Calu3 (cell line): ENCODE results near the gene MAGEF1. TPM values are rescaled to one million over a fixed set of nuclear protein-coding genes. Genes with fewer than 3 reads are reported as not detected.

Source experiments
- BruUV-seq: library from RNA; stranded (reverse); fragments of 400-500 nt; replicated peaks from 2 replicates; lab custom pipeline; 2021; lab: Mats Ljungman, UMichigan
- CTCF ChIA-PET: fragments of 300-600 bp; sonication (Branson Sonifier 250); formaldehyde crosslinking; loops from one replicate; lab custom pipeline; 2022; ENCODE audit warnings: antibody characterized with exemption; lab: Charles Lee
- DNase-seq: peaks from one replicate; pipeline ENCODE4 v3.0.0; 2022
- H3K27ac Mint-ChIP-seq: one replicate; pipeline ENCODE4 v1.8.0; 2022; ENCODE audit warnings: mixed read lengths; ENCODE audit not compliant: unreplicated experiment
- H3K27me3 Mint-ChIP-seq: one replicate; pipeline ENCODE4 v1.8.0; 2022; ENCODE audit warnings: mixed read lengths; ENCODE audit not compliant: unreplicated experiment
- H3K36me3 Mint-ChIP-seq: one replicate; pipeline ENCODE4 v1.8.0; 2022; ENCODE audit warnings: mild to moderate bottlenecking, moderate library complexity, mixed read lengths; ENCODE audit not compliant: insufficient read depth, unreplicated experiment
- H3K4me1 Mint-ChIP-seq: one replicate; pipeline ENCODE4 v1.8.0; 2022; ENCODE audit warnings: mild to moderate bottlenecking, low read depth, mixed read lengths; ENCODE audit not compliant: unreplicated experiment
- H3K4me3 Mint-ChIP-seq: one replicate; pipeline ENCODE4 v1.8.0; 2022; ENCODE audit warnings: mild to moderate bottlenecking, low read depth, moderate library complexity, mixed read lengths; ENCODE audit not compliant: unreplicated experiment
- H3K9me3 Mint-ChIP-seq: one replicate; pipeline ENCODE4 v1.8.0; 2022; ENCODE audit warnings: low read depth, mixed read lengths; ENCODE audit not compliant: unreplicated experiment
- CTCF ChIP-seq: fragments of 200-600 bp; IDR thresholded peaks from one replicate; pipeline ENCODE4 v1.8.0; 2022; ENCODE audit warnings: antibody characterized with exemption; ENCODE audit not compliant: unreplicated experiment
- intact Hi-C: fragments of 100-400 bp; cut with micrococcal nuclease; formaldehyde crosslinking; loops from one replicate; pipeline ENCODE4 v1.10.0; 2022; ENCODE audit not compliant: unreplicated experiment
- total RNA-seq: library from RNA; stranded (reverse); gene quantifications from 2 replicates; pipeline ENCODE4 v1.2.3, GENCODE V29; 2022

MAGEF1 gene
- total RNA-seq, 1 experiment from 2014 or later = 57.9 TPM

GRCh38 chr3:184679056-184679816 is 32.6 kb downstream of the MAGEF1 start:
- DNase-seq = no peak
- Mint-ChIP-seq H3K4me1 (no peaks in the 10 kb centered on the region), H3K9me3 (no peaks in the 10 kb centered on the region), H3K27ac (no peak overlapping the region), H3K4me3 (no peak overlapping the region), H3K27me3 (peaks cover 76% of the 10 kb centered on the region), H3K36me3 (no peaks in the 10 kb centered on the region)
- CTCF ChIA-PET = interaction anchor here (1.2 kb wide), 1 partner anchor 118 kb away, joined by 3 read pairs; the partner anchor contains the start of gene EPHB3
- no peak for TF ChIP-seq CTCF
- no TSS peak for BruUV-seq
- intact Hi-C loops = no loop called here

GRCh38 chr3:184678317-184679055 is 33.4 kb downstream of the MAGEF1 start:
- TF ChIP-seq CTCF = no peak
- DNase-seq = no peak
- BruUV-seq = no TSS peak
- Mint-ChIP-seq H3K9me3 (no peaks in the 10 kb centered on the region), H3K27ac (no peak overlapping the region), H3K36me3 (no peaks in the 10 kb centered on the region), H3K4me3 (no peak overlapping the region), H3K4me1 (no peaks in the 10 kb centered on the region), H3K27me3 (peaks cover 76% of the 10 kb centered on the region)
- intact Hi-C loops = no loop called here
- CTCF ChIA-PET = interaction anchor here (0.6 kb wide), 1 partner anchor 19 kb away, joined by 3 read pairs; no protein-coding TSS in a partner anchor

- intact Hi-C loops = no loop called here
- no TSS peak for BruUV-seq
- no peak overlapping the region for H3K4me3 Mint-ChIP-seq
- H3K27ac Mint-ChIP-seq = no peak overlapping the region
- DNase-seq = no peak
- H3K27me3 Mint-ChIP-seq = peaks cover 82% of the 10 kb centered on the region
- TF ChIP-seq CTCF = no peak
- H3K36me3 Mint-ChIP-seq = no peaks in the 10 kb centered on the region
- CTCF ChIA-PET = interaction anchor here (0.6 kb wide), 1 partner anchor 20 kb away, joined by 3 read pairs; no protein-coding TSS in a partner anchor
- no peaks in the 10 kb centered on the region for H3K9me3 Mint-ChIP-seq
- no peaks in the 10 kb centered on the region for H3K4me1 Mint-ChIP-seq
Measured at GRCh38 chr3:184677344-184678316, 34.2 kb downstream of the MAGEF1 start.

- DNase-seq = no peak
- Mint-ChIP-seq H3K4me1 (no peaks in the 10 kb centered on the region), H3K36me3 (no peaks in the 10 kb centered on the region), H3K27me3 (peaks cover 89% of the 10 kb centered on the region), H3K27ac (no peak overlapping the region), H3K4me3 (no peak overlapping the region), H3K9me3 (no peaks in the 10 kb centered on the region)
- CTCF ChIA-PET = no interaction called here
- TF ChIP-seq CTCF = no peak
- intact Hi-C loops = no loop called here
- BruUV-seq = no TSS peak
Measured at GRCh38 chr3:184676927-184677326, 34.9 kb downstream of the MAGEF1 start.
